Fibroblast of mammary gland (primary cell): Measurements from ENCODE around the gene URB1.
"Not testable (repeated sequence)": the region's sequence is repeated elsewhere in the genome, so short reads cannot be mapped to it uniquely, and the experiment has no call there.

Source experiments
- DNase-seq: peaks from one replicate; pipeline ENCODE4 v3.0.0-alpha.2; 2010; ENCODE audit warnings: low read depth
- H3K4me3 ChIP-seq: 2 replicates; pipeline ENCODE4 v1.5.1; 2011; ENCODE audit warnings: low read depth, mild to moderate bottlenecking, low read length, moderate library complexity; ENCODE audit not compliant: control insufficient read depth
- CTCF ChIP-seq: conservative IDR thresholded peaks from 2 replicates; pipeline ENCODE4 v1.5.1; 2011; ENCODE audit warnings: low read depth, low read length, inconsistent platforms; ENCODE audit not compliant: control insufficient read depth, insufficient read depth

Gene URB1

DNA sequence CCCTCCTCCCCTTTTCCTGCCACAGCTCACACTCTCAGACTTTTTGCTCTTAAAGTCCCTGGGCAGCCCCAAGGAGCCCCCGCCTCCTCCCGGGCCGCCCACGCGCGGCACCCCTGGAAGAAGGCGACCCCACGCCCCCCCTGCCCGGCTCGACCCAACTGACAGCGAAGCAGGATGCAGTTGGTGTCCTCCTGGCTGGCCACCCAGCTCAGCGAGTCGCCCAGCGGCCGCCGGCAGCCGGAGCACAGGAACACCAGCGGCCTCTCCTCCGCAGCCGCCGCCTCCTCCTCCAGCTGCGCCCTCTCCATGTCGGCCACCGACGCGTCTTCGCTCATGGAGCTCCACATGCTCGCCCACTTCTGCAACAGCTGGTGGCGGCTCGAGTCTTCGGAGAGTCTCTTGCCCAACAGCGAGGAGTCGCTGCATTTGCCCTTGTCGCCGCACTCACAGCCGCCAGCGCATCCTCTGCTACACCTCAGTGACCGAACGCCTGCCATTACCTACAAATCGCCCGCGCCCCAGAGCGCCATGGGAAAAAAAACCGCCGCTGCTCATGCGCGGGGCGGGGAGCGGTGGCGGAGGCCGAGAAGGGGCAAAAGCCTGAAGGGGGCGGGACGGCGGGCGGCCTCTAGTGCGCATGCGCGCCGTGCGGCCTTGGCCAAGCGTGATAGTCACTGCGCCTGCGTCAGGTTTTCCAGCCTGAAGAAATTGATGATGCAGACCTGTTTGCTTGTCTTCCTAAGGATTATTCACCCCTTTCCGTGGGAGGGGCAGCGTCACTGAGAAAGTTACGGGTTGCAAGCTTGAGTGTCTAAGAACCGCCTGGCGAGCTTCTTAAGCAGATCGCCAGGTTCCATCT is 114.1 kb downstream of the URB1 start, which contains the start of gene MIS18A:
MIS18A (minus strand) TSS at position 532 of the 859 bp plus-strand sequence; CDS start at position 497, 35 bp downstream.
- DNase-seq: peak; percentile 97
- H3K4me3 ChIP-seq: peak within 1 kb of the TSS; percentile 88
- no peak for TF ChIP-seq CTCF

- TF ChIP-seq CTCF: no peak
- H3K4me3 ChIP-seq: peak overlapping the region; percentile 88
- DNase-seq: peak; percentile 21
These were observed 114.7 kb downstream of the URB1 start for GRCh38 chr21:32278103-32278502.

DNA sequence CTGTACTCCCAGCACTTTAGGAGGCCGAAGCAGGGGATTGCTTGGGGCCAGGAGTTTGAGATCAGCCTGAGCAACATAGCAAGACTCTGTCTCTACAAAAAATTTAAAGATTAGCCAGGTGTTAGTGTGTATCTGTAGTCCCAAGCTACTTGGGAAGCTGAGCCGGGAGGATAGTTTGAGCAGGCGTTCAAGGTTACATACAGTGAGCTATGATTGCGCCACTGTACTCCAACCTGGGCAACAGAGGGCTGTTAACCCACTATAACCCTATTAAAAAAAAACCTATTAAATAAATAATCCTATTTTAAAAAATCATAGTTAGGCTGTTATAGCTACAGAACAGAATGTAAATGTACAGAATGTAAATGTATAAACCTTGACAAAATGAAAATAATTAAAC is 116.1 kb downstream of the URB1 start:
- TF ChIP-seq CTCF: no peak
- no peak for DNase-seq
- no peak overlapping the region for H3K4me3 ChIP-seq

GRCh38 chr21:32270748-32271147 is 122.1 kb downstream of the URB1 start:
- no peak overlapping the region for H3K4me3 ChIP-seq
- TF ChIP-seq CTCF: no peak
- no peak for DNase-seq

- H3K4me3 ChIP-seq, DNase-seq: not testable (repeated sequence)
These were observed 127.5 kb downstream of the URB1 start for GRCh38 chr21:32265321-32265720.

GRCh38 chr21:32261929-32262328 is 130.9 kb downstream of the URB1 start:
- TF ChIP-seq CTCF: no peak
- H3K4me3 ChIP-seq: no peak overlapping the region
- no peak for DNase-seq
